Neural progenitor cell (in vitro differentiated cells): ENCODE results near the gene THRAP3. TPM values are rescaled to one million over a fixed set of nuclear protein-coding genes. Genes with fewer than 3 reads are reported as not detected.

Experiments
- DNase-seq: peaks from one replicate; pipeline ENCODE4 v3.0.0-alpha.2; 2016; ENCODE audit warnings: low spot score
- H2AFZ ChIP-seq: fragments of 200-600 bp; sonication (generic); replicated peaks from 2 replicates; pipeline ENCODE4 v1.6.1; 2016; ENCODE audit warnings: antibody characterized with exemption
- H3F3A ChIP-seq: fragments of 200-600 bp; sonication (generic); 2 replicates; pipeline ENCODE4 v1.6.1; 2016; ENCODE audit warnings: antibody characterized with exemption, low read depth
- H3K27ac ChIP-seq: fragments of 200-600 bp; sonication (generic); 2 replicates; pipeline ENCODE4 v1.5.1; 2016; ENCODE audit warnings: mild to moderate bottlenecking
- H3K27me3 ChIP-seq: fragments of 200-600 bp; sonication (generic); 2 replicates; pipeline ENCODE4 v1.6.1; 2016; ENCODE audit warnings: mild to moderate bottlenecking, moderate library complexity
- H3K36me3 ChIP-seq: fragments of 200-600 bp; sonication (generic); 2 replicates; pipeline ENCODE4 v1.5.1; 2016
- H3K4me1 ChIP-seq: fragments of 200-600 bp; sonication (generic); 2 replicates; pipeline ENCODE4 v1.6.1; 2016; ENCODE audit warnings: mixed run types
- H3K4me2 ChIP-seq: fragments of 200-600 bp; sonication (generic); 2 replicates; pipeline ENCODE4 v1.6.1; 2016
- H3K4me3 ChIP-seq: fragments of 200-600 bp; sonication (generic); 2 replicates; pipeline ENCODE4 v1.5.1; 2016
- H3K79me2 ChIP-seq: fragments of 200-600 bp; sonication (generic); 2 replicates; pipeline ENCODE4 v1.6.1; 2016; ENCODE audit warnings: low read depth
- H3K9ac ChIP-seq: fragments of 200-600 bp; sonication (generic); 2 replicates; pipeline ENCODE4 v1.6.1; 2016
- H3K9me3 ChIP-seq: fragments of 200-600 bp; sonication (generic); 2 replicates; pipeline ENCODE4 v1.5.1; 2016; ENCODE audit warnings: low read depth
- H4K20me1 ChIP-seq: fragments of 200-600 bp; sonication (generic); 2 replicates; pipeline ENCODE4 v1.6.1; 2016; ENCODE audit warnings: low read depth
- H3K27ac Mint-ChIP-seq: 3 replicates; pipeline ENCODE4 v1.8.0; 2021; ENCODE audit warnings: mixed read lengths
- H3K27me3 Mint-ChIP-seq: 2 replicates; pipeline ENCODE4 v1.8.0; 2022; ENCODE audit warnings: low read depth, mild to moderate bottlenecking, inconsistent platforms, moderate library complexity, mixed read lengths; ENCODE audit not compliant: insufficient read depth
- H3K36me3 Mint-ChIP-seq: 3 replicates; pipeline ENCODE4 v1.8.0; 2021; ENCODE audit warnings: mixed read lengths
- H3K4me1 Mint-ChIP-seq: 3 replicates; pipeline ENCODE4 v1.8.0; 2021; ENCODE audit warnings: mixed read lengths
- H3K4me3 Mint-ChIP-seq: 3 replicates; pipeline ENCODE4 v1.8.0; 2021; ENCODE audit warnings: mild to moderate bottlenecking, moderate library complexity, mixed read lengths
- H3K9me3 Mint-ChIP-seq: 3 replicates; pipeline ENCODE4 v1.8.0; 2020; ENCODE audit warnings: mixed read lengths
- EZH2 ChIP-seq: fragments of 200-600 bp; sonication (generic); IDR thresholded peaks from 2 replicates; pipeline ENCODE4 v1.6.1; 2017; ENCODE audit warnings: antibody characterized with exemption, mild to moderate bottlenecking, moderate library complexity
- EZH2phosphoT487 ChIP-seq: fragments of 200-600 bp; sonication (generic); IDR thresholded peaks from 2 replicates; pipeline ENCODE4 v1.6.1; 2017; ENCODE audit warnings: antibody characterized with exemption
- total RNA-seq: library from RNA; depleted of rRNA; stranded (reverse); fragments of >200 nt; gene quantifications from 2 replicates; pipeline ENCODE4 v1.2.3, GENCODE V29; 2015; ENCODE audit warnings: low replicate concordance
- TF ChIP-seq, protein P1 (sequence below): fragments of 200-600 bp; sonication (generic); IDR thresholded peaks from 2 replicates; pipeline ENCODE4 v1.5.1; 2017; ENCODE audit warnings: antibody characterized with exemption, mild to moderate bottlenecking

The THRAP3 gene
- total RNA-seq, 1 donor from 2014 or later, result 138 TPM

DNA sequence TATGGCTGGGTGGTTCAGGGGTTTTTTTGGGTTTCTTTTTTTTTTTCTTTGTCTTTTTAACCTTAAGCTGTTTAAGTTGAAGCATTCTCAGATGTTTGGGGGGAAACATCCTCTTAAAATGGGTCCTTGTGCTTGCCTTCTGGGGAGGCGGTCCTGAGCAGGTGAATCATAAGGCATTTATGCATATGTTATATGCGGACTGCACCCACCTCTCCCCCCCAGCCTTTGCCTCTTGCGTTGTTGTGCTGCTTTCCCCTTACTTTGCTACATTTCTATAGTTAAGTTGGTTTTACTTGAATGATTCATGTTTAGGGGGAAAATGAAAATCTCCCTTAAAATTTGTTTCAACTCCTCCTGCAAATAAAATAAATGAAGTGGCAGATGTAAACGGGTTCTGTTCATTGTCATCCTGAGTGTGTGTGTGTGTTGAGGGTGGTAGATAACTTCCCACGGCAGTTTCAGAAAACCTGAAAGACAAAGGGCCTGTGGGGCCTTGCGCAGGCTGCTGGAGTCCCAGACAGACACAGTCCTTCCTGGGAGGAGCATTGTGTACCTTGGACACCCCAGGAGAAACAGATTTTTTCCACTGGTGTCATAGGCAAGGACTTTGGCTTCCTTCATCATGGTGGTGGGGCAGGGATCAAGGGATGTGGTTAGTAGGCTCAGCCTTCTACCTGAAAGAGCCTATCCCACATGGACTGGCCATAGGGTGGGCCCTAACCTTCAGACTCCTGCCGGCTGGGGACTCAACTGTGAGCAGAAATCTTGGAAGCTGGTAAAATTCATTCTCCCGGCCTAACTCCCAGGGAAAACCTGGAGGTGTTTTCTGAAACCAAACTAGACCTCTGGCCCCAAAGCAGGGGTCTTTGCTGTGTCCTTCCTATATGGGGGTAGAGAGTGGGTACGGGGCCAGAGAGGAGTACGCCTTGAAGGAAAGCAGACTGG, 81.0 kb downstream of the THRAP3 start:
- Histone ChIP-seq H3K36me3 (peaks cover 4% of the 10 kb centered on the region), H3K27ac (no peak overlapping the region), H3K79me2 (peaks cover 6% of the 10 kb centered on the region), H4K20me1 (peaks cover 22% of the 10 kb centered on the region), H2AFZ (no peak overlapping the region), H3F3A (peaks cover 27% of the 10 kb centered on the region), H3K4me3 (peak overlapping the region; percentile 80), H3K4me2 (peak overlapping the region; percentile 91), H3K9ac (no peak overlapping the region), H3K4me1 (peaks cover 11% of the 10 kb centered on the region), H3K9me3 (no peaks in the 10 kb centered on the region), H3K27me3 (no peaks in the 10 kb centered on the region)
- Mint-ChIP-seq H3K9me3 (no peaks in the 10 kb centered on the region), H3K4me1 (peaks cover 16% of the 10 kb centered on the region), H3K27ac (no peak overlapping the region), H3K4me3 (peak overlapping the region; percentile 91), H3K36me3 (peaks cover 21% of the 10 kb centered on the region), H3K27me3 (peaks cover 4% of the 10 kb centered on the region)
- no peak for DNase-seq
- TF ChIP-seq EZH2 (no peak), EZH2phosphoT487 (no peak)
- TF ChIP-seq, protein P1, sequence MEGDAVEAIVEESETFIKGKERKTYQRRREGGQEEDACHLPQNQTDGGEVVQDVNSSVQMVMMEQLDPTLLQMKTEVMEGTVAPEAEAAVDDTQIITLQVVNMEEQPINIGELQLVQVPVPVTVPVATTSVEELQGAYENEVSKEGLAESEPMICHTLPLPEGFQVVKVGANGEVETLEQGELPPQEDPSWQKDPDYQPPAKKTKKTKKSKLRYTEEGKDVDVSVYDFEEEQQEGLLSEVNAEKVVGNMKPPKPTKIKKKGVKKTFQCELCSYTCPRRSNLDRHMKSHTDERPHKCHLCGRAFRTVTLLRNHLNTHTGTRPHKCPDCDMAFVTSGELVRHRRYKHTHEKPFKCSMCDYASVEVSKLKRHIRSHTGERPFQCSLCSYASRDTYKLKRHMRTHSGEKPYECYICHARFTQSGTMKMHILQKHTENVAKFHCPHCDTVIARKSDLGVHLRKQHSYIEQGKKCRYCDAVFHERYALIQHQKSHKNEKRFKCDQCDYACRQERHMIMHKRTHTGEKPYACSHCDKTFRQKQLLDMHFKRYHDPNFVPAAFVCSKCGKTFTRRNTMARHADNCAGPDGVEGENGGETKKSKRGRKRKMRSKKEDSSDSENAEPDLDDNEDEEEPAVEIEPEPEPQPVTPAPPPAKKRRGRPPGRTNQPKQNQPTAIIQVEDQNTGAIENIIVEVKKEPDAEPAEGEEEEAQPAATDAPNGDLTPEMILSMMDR, result no peak

DNA sequence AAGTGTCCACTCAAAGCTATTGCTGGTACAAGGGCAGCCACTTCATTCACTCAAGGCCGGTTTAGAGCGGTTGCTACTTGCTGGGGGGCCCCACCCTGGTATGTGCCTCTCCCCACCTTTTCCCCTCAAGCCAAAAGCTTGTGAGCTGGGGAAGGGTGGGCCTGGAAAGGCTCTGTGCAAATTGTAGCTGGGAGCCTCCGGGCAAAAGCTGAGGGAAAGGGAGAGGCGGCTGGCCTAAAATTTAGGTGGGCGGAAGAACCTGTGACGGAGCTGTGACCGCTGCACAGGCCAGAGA, 81.6 kb downstream of the THRAP3 start:
- peaks cover 4% of the 10 kb centered on the region for H3K36me3 ChIP-seq
- H3K79me2 ChIP-seq, result peaks cover 6% of the 10 kb centered on the region
- H3K27me3 Mint-ChIP-seq, result peaks cover 2% of the 10 kb centered on the region
- peak overlapping the region; percentile 52 for H2AFZ ChIP-seq
- H3F3A ChIP-seq, result peaks cover 27% of the 10 kb centered on the region
- no peaks in the 10 kb centered on the region for H3K9me3 Mint-ChIP-seq
- no peak for DNase-seq
- no peaks in the 10 kb centered on the region for H3K27me3 ChIP-seq
- H3K4me1 Mint-ChIP-seq, result peaks cover 16% of the 10 kb centered on the region
- H3K36me3 Mint-ChIP-seq, result peaks cover 20% of the 10 kb centered on the region
- H3K4me1 ChIP-seq, result peaks cover 11% of the 10 kb centered on the region
- H3K27ac Mint-ChIP-seq, result no peak overlapping the region
- H4K20me1 ChIP-seq, result peaks cover 22% of the 10 kb centered on the region
- peak overlapping the region; percentile 91 for H3K4me2 ChIP-seq
- H3K9ac ChIP-seq, result no peak overlapping the region
- peak overlapping the region; percentile 80 for H3K4me3 ChIP-seq
- H3K27ac ChIP-seq, result no peak overlapping the region
- H3K4me3 Mint-ChIP-seq, result peak overlapping the region; percentile 91
- TF ChIP-seq EZH2 (no peak), EZH2phosphoT487 (no peak)
- TF ChIP-seq, protein P1, result no peak
- H3K9me3 ChIP-seq, result no peaks in the 10 kb centered on the region

DNA sequence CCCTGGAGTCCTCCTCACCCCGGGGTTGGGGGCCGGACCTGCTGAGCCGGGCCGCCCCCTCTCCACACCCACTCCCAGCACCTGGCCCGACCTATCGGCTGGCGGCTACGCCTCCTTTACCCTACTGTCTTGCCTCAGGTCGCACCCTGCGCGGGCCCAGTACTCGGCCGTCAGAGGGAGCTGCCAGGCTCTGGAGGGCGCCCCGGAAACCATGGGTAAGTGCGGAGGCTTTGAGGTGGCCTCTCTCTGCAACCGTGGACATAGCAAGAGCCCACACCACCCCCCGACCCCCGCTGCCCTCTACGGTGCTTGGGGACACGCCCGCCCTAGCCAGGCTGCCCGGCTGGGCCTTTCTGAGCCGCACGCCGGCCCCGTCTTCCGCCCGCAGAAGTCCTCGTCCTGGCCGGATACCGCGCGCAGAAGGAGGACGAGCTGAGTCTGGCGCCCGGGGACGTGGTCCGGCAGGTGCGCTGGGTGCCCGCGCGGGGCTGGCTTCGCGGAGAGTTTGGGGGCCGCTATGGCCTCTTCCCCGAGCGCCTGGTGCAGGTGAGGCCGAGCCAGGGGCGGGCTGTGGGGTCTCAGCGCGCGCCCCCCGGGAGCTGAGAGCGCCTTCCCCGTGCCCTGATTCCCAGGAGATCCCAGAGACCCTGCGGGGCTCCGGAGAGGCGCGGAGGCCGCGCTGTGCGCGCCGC, 82.1 kb downstream of the THRAP3 start, which contains the start of gene SH3D21:
TSS of gene SH3D21 (plus strand) at position 159 of the 692 bp plus-strand sequence. CDS start at position 212, 53 bp downstream.
- H3K4me1 ChIP-seq, result peaks cover 11% of the 10 kb centered on the region
- peak within 1 kb of the TSS; percentile 80 for H3K4me3 ChIP-seq
- peak; percentile 87 for DNase-seq
- H3K27me3 ChIP-seq, result no peaks in the 10 kb centered on the region
- peaks cover 22% of the 10 kb centered on the region for H4K20me1 ChIP-seq
- no peaks in the 10 kb centered on the region for H3K9me3 ChIP-seq
- peak within 1 kb of the TSS; percentile 91 for H3K4me2 ChIP-seq
- H2AFZ ChIP-seq, result peak within 1 kb of the TSS; percentile 87
- peak within 1 kb of the TSS; percentile 91 for H3K4me3 Mint-ChIP-seq
- peak; percentile 36 for TF ChIP-seq EZH2
- TF ChIP-seq, protein P1, result peak; percentile 21
- no peak for TF ChIP-seq EZH2phosphoT487
- H3K79me2 ChIP-seq, result peaks cover 6% of the 10 kb centered on the region
- peak within 1 kb of the TSS; percentile 23 for H3K9ac ChIP-seq
- H3K36me3 Mint-ChIP-seq, result peaks cover 15% of the 10 kb centered on the region
- H3K36me3 ChIP-seq, result peaks cover under 1% of the 10 kb centered on the region
- peaks cover 27% of the 10 kb centered on the region for H3F3A ChIP-seq
- no peak within 1 kb of the TSS for H3K27ac ChIP-seq
- peaks cover 2% of the 10 kb centered on the region for H3K27me3 Mint-ChIP-seq
- H3K9me3 Mint-ChIP-seq, result no peaks in the 10 kb centered on the region
- H3K27ac Mint-ChIP-seq, result no peak within 1 kb of the TSS
- H3K4me1 Mint-ChIP-seq, result peaks cover 16% of the 10 kb centered on the region
